Cardiac fibroblast (primary cell): ENCODE results near the gene KRTAP10-1.

Source experiments
- DNase-seq, 2 donors: peaks; one replicate each; pipeline versions ENCODE4 v3.0.0 to v3.0.0-alpha.2; 2010; ENCODE audit warnings: low read depth in 2 of 2
- H3K4me3 ChIP-seq, 2 donors: replicated peaks in 1 of 2; 1 replicate in 1 of 2; 2 replicates in 1 of 2; pipeline ENCODE4 v1.5.1; 2011; ENCODE audit warnings: low read depth in 2 of 2, low read length in 2 of 2, mild to moderate bottlenecking in 2 of 2, moderate library complexity in 1 of 2
- TF ChIP-seq, protein P1 (sequence below): IDR thresholded peaks from one replicate; pipeline ENCODE4 v1.5.1; 2011; ENCODE audit warnings: low read depth, mild to moderate bottlenecking, low read length, inconsistent platforms

KRTAP10-1 gene

DNA sequence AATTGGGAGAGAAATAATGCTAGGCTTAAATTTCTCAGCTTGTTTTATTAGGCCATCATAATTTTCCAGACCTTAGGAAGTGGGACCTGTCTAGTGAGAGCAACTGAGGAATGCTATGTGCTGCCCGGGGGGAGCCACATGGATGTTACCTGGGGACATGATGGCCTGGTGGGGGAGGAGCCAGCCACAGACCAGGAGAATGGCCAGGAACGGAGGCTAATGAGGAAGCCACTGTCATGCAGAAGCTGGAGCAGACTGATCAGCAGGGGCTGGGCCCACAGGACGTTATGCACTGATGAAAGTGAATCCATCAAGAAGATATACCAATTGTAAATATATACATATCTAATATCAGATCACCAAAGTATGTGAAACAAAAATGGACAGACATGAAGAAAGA, 4.6 kb upstream of the KRTAP10-1 start:
- DNase-seq, result no peak
- TF ChIP-seq, protein P1, sequence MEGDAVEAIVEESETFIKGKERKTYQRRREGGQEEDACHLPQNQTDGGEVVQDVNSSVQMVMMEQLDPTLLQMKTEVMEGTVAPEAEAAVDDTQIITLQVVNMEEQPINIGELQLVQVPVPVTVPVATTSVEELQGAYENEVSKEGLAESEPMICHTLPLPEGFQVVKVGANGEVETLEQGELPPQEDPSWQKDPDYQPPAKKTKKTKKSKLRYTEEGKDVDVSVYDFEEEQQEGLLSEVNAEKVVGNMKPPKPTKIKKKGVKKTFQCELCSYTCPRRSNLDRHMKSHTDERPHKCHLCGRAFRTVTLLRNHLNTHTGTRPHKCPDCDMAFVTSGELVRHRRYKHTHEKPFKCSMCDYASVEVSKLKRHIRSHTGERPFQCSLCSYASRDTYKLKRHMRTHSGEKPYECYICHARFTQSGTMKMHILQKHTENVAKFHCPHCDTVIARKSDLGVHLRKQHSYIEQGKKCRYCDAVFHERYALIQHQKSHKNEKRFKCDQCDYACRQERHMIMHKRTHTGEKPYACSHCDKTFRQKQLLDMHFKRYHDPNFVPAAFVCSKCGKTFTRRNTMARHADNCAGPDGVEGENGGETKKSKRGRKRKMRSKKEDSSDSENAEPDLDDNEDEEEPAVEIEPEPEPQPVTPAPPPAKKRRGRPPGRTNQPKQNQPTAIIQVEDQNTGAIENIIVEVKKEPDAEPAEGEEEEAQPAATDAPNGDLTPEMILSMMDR, result no peak

DNA sequence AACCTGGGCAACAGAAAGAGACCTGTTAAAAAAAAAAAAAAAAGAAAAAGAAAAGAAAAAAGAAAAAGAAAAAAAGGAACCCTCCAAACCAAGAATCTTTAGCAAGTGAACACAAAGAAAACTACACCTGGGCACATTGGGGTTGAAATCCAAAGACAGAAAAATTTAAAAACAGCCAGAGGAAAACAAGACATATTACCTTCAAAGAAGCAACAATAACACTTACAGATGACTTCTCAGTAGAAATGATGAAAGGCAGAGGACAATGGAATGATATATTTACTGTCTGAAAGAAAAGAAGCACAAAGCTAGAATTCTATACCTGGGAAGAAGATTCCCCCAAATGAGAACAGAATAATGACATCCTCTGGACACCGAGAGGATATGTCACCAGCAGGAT, 2.7 kb upstream of the KRTAP10-1 start:
- H3K4me3 ChIP-seq, result no peak overlapping the region
- DNase-seq, result no peak
- TF ChIP-seq, protein P1, result no peak

More for the DNA sequence above, 4.6 kb upstream of the KRTAP10-1 start:
- H3K4me3 ChIP-seq, result no peak overlapping the region

DNA sequence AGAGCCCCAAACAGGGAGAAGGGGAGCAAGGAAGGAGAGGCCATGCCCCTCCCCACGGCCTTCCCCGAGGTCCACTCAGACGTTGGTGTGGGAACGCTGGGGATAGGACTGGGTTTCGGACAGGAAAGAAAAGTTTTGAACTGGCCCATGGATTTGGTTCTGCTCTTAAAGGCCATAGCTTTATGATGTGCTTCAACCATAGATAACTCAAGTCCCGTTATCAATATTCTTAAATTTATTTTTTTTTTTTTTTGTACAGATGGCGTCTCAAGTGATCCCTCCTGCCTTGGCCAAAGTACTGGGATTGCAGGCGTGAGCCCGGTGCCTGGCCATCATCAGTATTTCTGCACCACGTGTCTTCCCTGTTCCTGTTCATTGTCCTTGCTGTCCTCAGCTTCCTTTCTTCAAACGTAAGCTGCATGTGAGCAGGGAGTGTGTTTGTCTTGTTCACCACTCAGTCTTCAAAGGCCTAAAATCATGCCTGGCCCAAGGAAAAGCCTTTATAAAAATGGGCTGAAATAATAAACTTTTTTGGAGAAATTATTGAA, 820 bp upstream of the KRTAP10-1 start:
- no peak for DNase-seq
- H3K4me3 ChIP-seq, result no peak overlapping the region
- TF ChIP-seq, protein P1, result no peak

DNA sequence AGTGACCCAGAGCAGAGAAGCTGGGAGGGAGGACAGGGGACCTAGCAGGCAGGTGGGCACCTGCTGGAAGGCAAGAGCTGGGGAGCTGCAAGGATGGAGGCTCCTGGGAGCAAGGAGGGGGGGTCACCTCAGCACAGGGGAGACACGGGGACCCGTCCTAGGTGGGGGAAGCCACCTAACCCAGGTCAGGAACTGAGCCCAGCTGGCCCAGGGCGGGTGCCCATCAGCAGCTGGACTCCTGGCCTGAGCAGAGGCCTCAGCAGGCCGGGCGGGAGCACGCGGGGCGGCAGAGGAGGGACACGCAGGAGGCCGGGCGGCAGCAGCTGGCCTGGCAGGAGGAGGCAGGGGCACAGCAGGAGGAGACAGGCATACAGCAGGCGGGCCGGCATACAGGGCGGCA, 949 bp downstream of the KRTAP10-1 start:
- no peak overlapping the region for H3K4me3 ChIP-seq
- TF ChIP-seq, protein P1, result no peak
- DNase-seq, result no peak

DNA sequence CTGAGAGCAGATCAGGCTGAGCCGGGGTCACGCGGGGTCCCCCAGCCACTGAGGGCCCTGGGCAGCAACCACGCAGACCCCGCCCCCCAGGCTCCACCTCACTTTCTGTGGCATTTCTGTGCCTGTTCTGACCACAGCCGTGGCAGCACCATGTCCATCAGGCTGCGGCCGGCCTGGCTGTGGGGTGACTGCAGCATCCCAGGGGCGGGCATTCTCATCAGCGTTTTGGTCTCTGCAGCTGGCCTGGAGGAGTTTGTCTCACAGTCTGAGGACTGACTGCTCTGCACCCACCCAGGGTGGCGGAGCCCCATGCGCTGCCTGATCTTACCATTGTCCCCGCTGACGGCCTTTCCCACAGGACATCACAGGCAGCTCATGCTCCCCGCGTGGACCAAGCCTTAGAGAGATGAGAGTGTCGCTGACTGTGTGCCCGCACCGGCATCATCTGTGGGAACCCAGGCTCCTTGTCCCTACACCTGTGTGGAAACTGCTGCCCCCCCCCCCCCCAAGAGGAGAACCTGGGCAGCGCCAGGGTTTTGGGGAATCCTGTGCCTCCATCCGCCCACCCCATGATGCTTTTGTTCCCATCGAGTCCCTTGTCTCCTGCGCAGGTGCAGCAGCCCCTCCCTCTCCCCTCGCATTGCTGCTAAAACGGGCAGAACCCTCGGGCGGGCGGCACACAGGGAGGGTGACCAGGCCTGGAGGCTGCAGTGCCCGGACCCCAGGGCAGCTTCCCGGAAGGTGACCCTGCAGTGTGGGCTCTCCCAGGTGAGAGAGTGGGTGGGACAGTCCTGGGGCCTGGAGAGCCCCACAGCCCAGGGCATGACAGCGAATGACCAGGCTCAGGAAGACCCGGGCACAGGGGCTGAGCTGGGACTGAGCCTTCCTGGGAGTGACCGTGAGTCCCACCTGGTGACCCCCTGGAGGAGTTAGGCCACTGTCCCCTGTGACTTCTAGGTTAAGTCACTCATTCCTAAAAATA, 1.8 kb downstream of the KRTAP10-1 start:
- TF ChIP-seq, protein P1, result no peak
- DNase-seq, result no peak
- no peak overlapping the region for H3K4me3 ChIP-seq

DNA sequence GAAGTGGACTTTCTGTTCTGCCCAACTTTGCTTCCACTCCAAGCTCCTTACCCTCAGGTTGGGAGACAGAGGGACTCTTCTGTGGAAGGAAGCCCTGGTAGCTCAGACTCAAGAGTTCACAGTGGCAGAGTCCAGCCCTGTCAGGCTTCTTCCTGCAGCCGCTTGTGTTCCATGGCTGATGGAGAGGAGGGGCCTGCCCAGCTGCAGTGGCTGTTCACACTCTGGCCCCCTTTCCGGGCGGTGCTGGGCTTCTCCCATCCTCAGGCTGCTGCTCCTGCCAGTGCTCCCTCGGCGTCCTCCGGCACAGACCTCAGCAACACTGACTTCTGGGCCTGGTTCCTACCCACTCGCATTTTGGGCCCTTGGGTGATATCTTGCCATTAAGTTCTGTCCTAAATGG, 4.0 kb downstream of the KRTAP10-1 start:
- TF ChIP-seq, protein P1, result no peak
- no peak overlapping the region for H3K4me3 ChIP-seq
- DNase-seq, result no peak
